PC-3 (cell line): ENCODE data around the gene RETREG1. TPM values are rescaled to one million over a fixed set of nuclear protein-coding genes. Genes with fewer than 3 reads are reported as not detected.
"Not testable (repeated sequence)": the region's sequence is repeated elsewhere in the genome, so short reads cannot be mapped to it uniquely, and the experiment has no call there.

ENCODE experiments used
- ATAC-seq: fragments of 200-7000 bp; cut with Tn5 transposase; 2 replicates; pipeline ENCODE4 v1.9.1; 2020; ENCODE audit warnings: mild to moderate bottlenecking, moderate library complexity
- BruUV-seq: library from RNA; stranded (reverse); fragments of 400-500 nt; replicated peaks from 2 replicates; lab custom pipeline; 2021; lab: Mats Ljungman, UMichigan
- CTCF ChIA-PET: fragments of 300-600 bp; sonication (Branson Sonifier 250); formaldehyde crosslinking; loops from one replicate; lab custom pipeline; 2022; ENCODE audit warnings: antibody characterized with exemption; lab: Charles Lee
- POLR2A ChIA-PET: fragments of 300-600 bp; sonication (Branson Sonifier 250); formaldehyde crosslinking; loops from one replicate; lab custom pipeline; 2022; ENCODE audit warnings: antibody characterized with exemption; ENCODE audit not compliant: unreplicated experiment; lab: Charles Lee
- DNase-seq: peaks from one replicate; pipeline ENCODE4 v3.0.0-alpha.2; 2015
- H2AFZ ChIP-seq: fragments of 300-600 bp; sonication (generic); 2 replicates; pipeline ENCODE4 v1.6.0; 2016; ENCODE audit warnings: antibody characterized with exemption, low read length
- H3F3A ChIP-seq: fragments of 300-600 bp; sonication (generic); one replicate; pipeline ENCODE4 v1.6.0; 2017; ENCODE audit warnings: antibody characterized with exemption, low read length, control low read depth, mild to moderate bottlenecking; ENCODE audit not compliant: unreplicated experiment
- H3K27ac ChIP-seq: fragments of 300-600 bp; sonication (generic); 2 replicates; pipeline ENCODE4 v1.5.1; 2016; ENCODE audit warnings: mild to moderate bottlenecking, low read length
- H3K27me3 ChIP-seq: fragments of 300-600 bp; sonication (generic); 2 replicates; pipeline ENCODE4 v1.6.1; 2016; ENCODE audit warnings: low read length, mixed read lengths
- H3K36me3 ChIP-seq: fragments of 300-600 bp; sonication (generic); 2 replicates; pipeline ENCODE4 v1.6.1; 2016; ENCODE audit warnings: low read depth, mixed run types, low read length, mixed read lengths
- H3K4me1 ChIP-seq: fragments of 300-600 bp; sonication (generic); 2 replicates; pipeline ENCODE4 v1.5.1; 2016; ENCODE audit warnings: low read length; ENCODE audit not compliant: insufficient read depth
- H3K4me2 ChIP-seq: fragments of 300-600 bp; sonication (generic); 2 replicates; pipeline ENCODE4 v1.6.0; 2016; ENCODE audit warnings: low read length
- H3K4me3 ChIP-seq: fragments of 300-600 bp; sonication (generic); 2 replicates; pipeline ENCODE4 v1.5.1; 2016; ENCODE audit warnings: mild to moderate bottlenecking, low read length, mixed read lengths
- H3K79me2 ChIP-seq: fragments of 300-600 bp; sonication (generic); 2 replicates; pipeline ENCODE4 v1.6.1; 2017; ENCODE audit warnings: low read length, mixed read lengths
- H3K9ac ChIP-seq: fragments of 300-600 bp; sonication (generic); 2 replicates; pipeline ENCODE4 v1.6.0; 2016; ENCODE audit warnings: mild to moderate bottlenecking, low read length
- H3K9me2 ChIP-seq: fragments of 300-600 bp; sonication (generic); replicated peaks from 2 replicates; pipeline ENCODE4 v1.6.1; 2016; ENCODE audit warnings: mixed run types, low read length, mixed read lengths
- H3K9me3 ChIP-seq: fragments of 300-600 bp; sonication (generic); 2 replicates; pipeline ENCODE4 v1.6.1; 2016; ENCODE audit warnings: low read length, mixed read lengths
- H4K20me1 ChIP-seq: fragments of 300-600 bp; sonication (generic); 2 replicates; pipeline ENCODE4 v1.6.1; 2016; ENCODE audit warnings: low read length, mixed read lengths
- CTCF ChIP-seq: fragments of 300-600 bp; sonication (generic); conservative IDR thresholded peaks from 2 replicates; pipeline ENCODE4 v1.5.1; 2017; ENCODE audit warnings: antibody characterized with exemption, low read depth, mild to moderate bottlenecking, low read length
- EZH2 ChIP-seq: fragments of 300-600 bp; sonication (generic); IDR thresholded peaks from one replicate; pipeline ENCODE4 v1.6.1; 2017; ENCODE audit warnings: antibody characterized with exemption, mild to moderate bottlenecking, low read length; ENCODE audit not compliant: unreplicated experiment
- EZH2phosphoT487 ChIP-seq: fragments of 300-600 bp; sonication (generic); IDR thresholded peaks from 2 replicates; pipeline ENCODE4 v1.6.1; 2018; ENCODE audit warnings: mild to moderate bottlenecking, antibody characterized with exemption, low read length, borderline replicate concordance
- intact Hi-C: fragments of 100-400 bp; cut with micrococcal nuclease; formaldehyde crosslinking; loops from 2 replicates; pipeline ENCODE4 v1.9.0; 2023
- total RNA-seq: library from RNA; depleted of rRNA; stranded (reverse); fragments of >200 nt; gene quantifications from 2 replicates; pipeline ENCODE4 v1.2.3, GENCODE V29; 2014

RETREG1 gene
- total RNA-seq, 1 experiment from 2014 or later, result 1.7 TPM

- H3K36me3 ChIP-seq, result no peaks in the 10 kb centered on the region
- no peak overlapping the region for H3K27ac ChIP-seq
- no TSS peak for BruUV-seq
- H2AFZ ChIP-seq, result peak overlapping the region; percentile 88
- DNase-seq (peak; percentile 48), ATAC-seq (peak; percentile 30)
- POLR2A ChIA-PET, result no interaction called here
- no peaks in the 10 kb centered on the region for H4K20me1 ChIP-seq
- TF ChIP-seq CTCF, result no peak
- no peak for TF ChIP-seq EZH2phosphoT487
- TF ChIP-seq EZH2, result no peak
- H3F3A ChIP-seq, result no peaks in the 10 kb centered on the region
- H3K27me3 ChIP-seq, result peaks cover 34% of the 10 kb centered on the region
- intact Hi-C loops, result no loop called here
- peak overlapping the region; percentile 75 for H3K4me3 ChIP-seq
- no peaks in the 10 kb centered on the region for H3K9me3 ChIP-seq
- no peaks in the 10 kb centered on the region for H3K79me2 ChIP-seq
- H3K9me2 ChIP-seq, result no peaks in the 10 kb centered on the region
- peaks cover 13% of the 10 kb centered on the region; the same call in 1 of the 2 replicates for H3K4me1 ChIP-seq
- CTCF ChIA-PET, result no interaction called here
- peak overlapping the region; percentile 95 for H3K4me2 ChIP-seq
- H3K9ac ChIP-seq, result peak overlapping the region; percentile 3; the same call in 1 of the 2 replicates
Measured at GRCh38 chr5:16615741-16616535, 859 bp downstream of the RETREG1 start.

GRCh38 chr5:16612007-16612406 is 4.8 kb downstream of the RETREG1 start:
- H3K36me3 ChIP-seq, result no peaks in the 10 kb centered on the region
- no peak overlapping the region for H3K9ac ChIP-seq
- ChIA-PET CTCF (no interaction called here), POLR2A (no interaction called here)
- H3K79me2 ChIP-seq, result no peaks in the 10 kb centered on the region
- DNase-seq, result no peak
- H3K9me3 ChIP-seq, result no peaks in the 10 kb centered on the region
- H3K27ac ChIP-seq, result no peak overlapping the region
- H3F3A ChIP-seq, result no peaks in the 10 kb centered on the region
- H3K4me2 ChIP-seq, result no peak overlapping the region
- no TSS peak for BruUV-seq
- no peak for TF ChIP-seq EZH2
- no peak for TF ChIP-seq EZH2phosphoT487
- no peak for TF ChIP-seq CTCF
- no peaks in the 10 kb centered on the region for H4K20me1 ChIP-seq
- peaks cover 9% of the 10 kb centered on the region; the same call in 1 of the 2 replicates for H3K4me1 ChIP-seq
- no peak overlapping the region for H3K4me3 ChIP-seq
- no peak overlapping the region for H2AFZ ChIP-seq
- no peaks in the 10 kb centered on the region for H3K9me2 ChIP-seq
- no peak for ATAC-seq
- no peaks in the 10 kb centered on the region for H3K27me3 ChIP-seq
- intact Hi-C loops, result no loop called here

- intact Hi-C loops, result not testable (repeated sequence)
Measured at GRCh38 chr5:16610896-16611295, 5.9 kb downstream of the RETREG1 start.

More at GRCh38 chr5:16610896-16611295, 5.9 kb downstream of the RETREG1 start:
- DNase-seq, H3K36me3 ChIP-seq, H3F3A ChIP-seq, CTCF ChIA-PET, ATAC-seq, H4K20me1 ChIP-seq, H3K4me1 ChIP-seq, H3K27ac ChIP-seq, H3K4me2 ChIP-seq, H2AFZ ChIP-seq, H3K27me3 ChIP-seq, H3K9me3 ChIP-seq, H3K4me3 ChIP-seq, H3K9me2 ChIP-seq, H3K9ac ChIP-seq, BruUV-seq, POLR2A ChIA-PET, H3K79me2 ChIP-seq: not testable (repeated sequence)
